ENCODE measurements around the gene GPR22. TPM values are rescaled to one million over a fixed set of nuclear protein-coding genes. Genes with fewer than 3 reads are reported as not detected.

Gene GPR22
- total and polyA plus RNA-seq, 2 of the 8 experiments (the other 6 are each of a cell fraction or from before 2014, with no cell fraction given) = 0.02 TPM; not detected in 1

GRCh38 chr7:107494315-107494751 lies 24.5 kb downstream of the GPR22 start (continued):
- TF ChIP-seq RXRA (IDR thresholded peaks at IDR 0.05; ENCODE audit: insufficient read depth, low read depth, low read length) (no peak), TCF12 (IDR thresholded peaks at IDR 0.05; ENCODE audit: low read depth, low read length) (no peak)

Data from H1 (cell line).